Common myeloid progenitor, CD34-positive (primary cell): ENCODE data around the gene MRPL24.

ENCODE experiments used
- CTCF ChIA-PET: fragments of 350-600 bp; sonication (Branson Sonifier 250); formaldehyde crosslinking; loops from one replicate; lab custom pipeline; 2021; ENCODE audit warnings: antibody characterized with exemption; lab: Charles Lee
- POLR2A ChIA-PET: fragments of 350-600 bp; sonication (Branson Sonifier 250); formaldehyde crosslinking; loops from one replicate; lab custom pipeline; 2021; ENCODE audit warnings: antibody characterized with exemption; lab: Charles Lee
- DNase-seq, 3 donors: peaks; one replicate each; pipeline versions ENCODE4 v3.0.0 to v3.0.0-alpha.2; 2013
- H3K27ac ChIP-seq, 2 experiments: 1 replicate in 1 of 2; 2 replicates in 1 of 2; pipeline ENCODE4 v1.7.0; 2013; ENCODE audit warnings: inconsistent platforms in 2 of 2, low read length in 2 of 2, mild to moderate bottlenecking in 2 of 2, low read depth in 1 of 2, moderate library complexity in 1 of 2; ENCODE audit not compliant: severe bottlenecking in 2 of 2, insufficient read depth in 1 of 2, poor library complexity in 1 of 2
- H3K27me3 ChIP-seq, 5 experiments: replicated peaks in 2 of 5; 1 replicate in 3 of 5; 2 replicates in 2 of 5; pipeline versions ENCODE4 v1.6.1 to v1.7.0; 2013; ENCODE audit warnings: low read length in 4 of 5, mild to moderate bottlenecking in 2 of 5, moderate library complexity in 2 of 5, inconsistent platforms in 1 of 5; ENCODE audit not compliant: insufficient read depth in 5 of 5, control insufficient read depth in 4 of 5
- H3K36me3 ChIP-seq, 4 experiments: 1 replicate in 2 of 4; 2 replicates in 2 of 4; pipeline versions ENCODE4 v1.6.1 to v1.7.0; 2013; ENCODE audit warnings: low read length in 3 of 4, control low read depth in 1 of 4, mild to moderate bottlenecking in 1 of 4; ENCODE audit not compliant: control insufficient read depth in 4 of 4, insufficient read depth in 4 of 4
- H3K4me1 ChIP-seq, 4 experiments: 1 replicate in 3 of 4; 2 replicates in 1 of 4; pipeline versions ENCODE4 v1.6.1 to v1.7.1; 2013; ENCODE audit warnings: low read length in 3 of 4, mild to moderate bottlenecking in 3 of 4, control low read depth in 1 of 4, inconsistent platforms in 1 of 4, moderate library complexity in 1 of 4; ENCODE audit not compliant: control insufficient read depth in 4 of 4, insufficient read depth in 4 of 4; ENCODE audit errors: control extremely low read depth in 1 of 4
- H3K4me3 ChIP-seq, 7 experiments: 1 replicate in 4 of 7; 2 replicates in 3 of 7; pipeline versions ENCODE4 v1.5.1 to v1.7.0; 2013; ENCODE audit warnings: mild to moderate bottlenecking in 7 of 7, low read length in 6 of 7, moderate library complexity in 6 of 7, inconsistent platforms in 2 of 7, low read depth in 2 of 7, control low read depth in 1 of 7; ENCODE audit not compliant: insufficient read depth in 4 of 7, control insufficient read depth in 1 of 7; ENCODE audit errors: extremely low read depth in 1 of 7
- H3K9me3 ChIP-seq, 5 experiments: 1 replicate in 4 of 5; 2 replicates in 1 of 5; pipeline versions ENCODE4 v1.6.1 to v1.7.1; 2013; ENCODE audit warnings: low read length in 4 of 5, mild to moderate bottlenecking in 2 of 5, inconsistent platforms in 1 of 5, low read depth in 1 of 5, moderate library complexity in 1 of 5; ENCODE audit not compliant: control insufficient read depth in 4 of 5, insufficient read depth in 2 of 5; ENCODE audit errors: control extremely low read depth in 1 of 5
- WGBS: methylation state at CpG from one replicate; pipeline ENCODE4 v1.1.5; 2013; ENCODE audit not compliant: insufficient coverage; 5-methylcytosine and 5-hydroxymethylcytosine counted together

The MRPL24 gene

GRCh38 chr1:156749419-156750118 lies 8.7 kb upstream of the MRPL24 start:
- Histone ChIP-seq H3K9me3 (no peaks in the 10 kb centered on the region), H3K36me3 (peaks cover 0 to 40% (median 1%) of the 10 kb centered on the region in 4 experiments), H3K27me3 (no peaks in the 10 kb centered on the region), H3K27ac (peak overlapping the region; percentile 77 to 93), H3K4me1 (peaks cover 35 to 74% (median 70%) of the 10 kb centered on the region in 4 experiments), H3K4me3 (peak overlapping the region; percentile 31 to 100 (median 90))
- WGBS: 39% methylated on average over 6 of the region's 8 CpGs
- DNase-seq: no peak
- POLR2A ChIA-PET: no interaction called here
- CTCF ChIA-PET: interaction anchor here (1.4 kb wide), 1 partner anchor 47 kb away, joined by 3 read pairs; no protein-coding TSS in a partner anchor

GRCh38 chr1:156748670-156749418 lies 8.0 kb upstream of the MRPL24 start:
- no peaks in the 10 kb centered on the region for H3K27me3 ChIP-seq
- ChIA-PET CTCF (interaction anchor here (1.6 to 1.9 kb wide), 2 partner anchors 23 to 60 kb away, joined by 4 to 11 read pairs; no protein-coding TSS in a partner anchor), POLR2A (no interaction called here)
- DNase-seq: peak in 1 of 3 donors; percentile 20
- peaks cover 0 to 43% (median 3%) of the 10 kb centered on the region in 4 experiments for H3K36me3 ChIP-seq
- peaks cover 35 to 81% (median 75%) of the 10 kb centered on the region in 4 experiments for H3K4me1 ChIP-seq
- 3% methylated on average over 8 of the region's 9 CpGs for WGBS
- peak overlapping the region; percentile 8 to 100 (median 90) for H3K4me3 ChIP-seq
- no peaks in the 10 kb centered on the region for H3K9me3 ChIP-seq
- peak overlapping the region; percentile 77 to 93 for H3K27ac ChIP-seq

- 12% methylated on average over 6 of the region's 8 CpGs for WGBS
- ChIA-PET CTCF (interaction anchor here (1.0 to 1.9 kb wide), 7 partner anchors 16 to 59 kb away, joined by 3 to 11 read pairs (median 3); partner anchors contain the start of genes ISG20L2, METTL25B and PRCC), POLR2A (interaction anchor here (0.5 to 1.2 kb wide), 2 partner anchors 20 to 113 kb away, joined by 4 read pairs; partner anchors contain the start of genes ISG20L2 and METTL25B)
- Histone ChIP-seq H3K4me3 (peak overlapping the region; percentile 34 to 100 (median 90)), H3K36me3 (peaks cover 0 to 51% (median 9%) of the 10 kb centered on the region in 4 experiments), H3K27ac (peak overlapping the region; percentile 77 to 93), H3K4me1 (peaks cover 35 to 80% (median 75%) of the 10 kb centered on the region in 4 experiments), H3K9me3 (no peaks in the 10 kb centered on the region), H3K27me3 (no peaks in the 10 kb centered on the region)
- no peak for DNase-seq
Measured at GRCh38 chr1:156747742-156748669, 7.1 kb upstream of the MRPL24 start.

GRCh38 chr1:156746728-156747631 lies 6.1 kb upstream of the MRPL24 start:
- CTCF ChIA-PET: interaction anchor here (1.0 to 2.4 kb wide), 10 partner anchors 9 to 58 kb away, joined by 3 to 11 read pairs (median 4); partner anchors contain the start of genes ISG20L2, METTL25B and PRCC
- peak overlapping the region; percentile 34 to 100 (median 90) for H3K4me3 ChIP-seq
- POLR2A ChIA-PET: interaction anchor here (1.2 kb wide), 1 partner anchor 19 kb away, joined by 4 read pairs; the partner anchor contains the start of genes ISG20L2 and METTL25B
- 15% methylated on average over 16 of the region's 29 CpGs for WGBS
- H3K36me3 ChIP-seq: peaks cover 2 to 61% (median 14%) of the 10 kb centered on the region in 4 experiments
- H3K9me3 ChIP-seq: no peaks in the 10 kb centered on the region
- H3K27ac ChIP-seq: peak overlapping the region; percentile 88 to 95
- peaks cover 30 to 74% (median 69%) of the 10 kb centered on the region in 4 experiments for H3K4me1 ChIP-seq
- peak; percentile 62 to 83 (median 83) for DNase-seq
- no peaks in the 10 kb centered on the region for H3K27me3 ChIP-seq

GRCh38 chr1:156746406-156746727 lies 5.5 kb upstream of the MRPL24 start:
- no peaks in the 10 kb centered on the region for H3K27me3 ChIP-seq
- no peak for DNase-seq
- no peaks in the 10 kb centered on the region for H3K9me3 ChIP-seq
- 91% methylated on average over 6 of the region's 9 CpGs for WGBS
- H3K4me3 ChIP-seq: peak overlapping the region in 3 of 7 experiments; percentile 27 to 100 (median 99)
- peaks cover 4 to 67% (median 14%) of the 10 kb centered on the region in 4 experiments for H3K36me3 ChIP-seq
- H3K27ac ChIP-seq: peak overlapping the region in 1 of 2 experiments; percentile 95
- ChIA-PET CTCF (interaction anchor here (1.8 to 2.4 kb wide), 4 partner anchors 9 to 21 kb away, joined by 4 to 7 read pairs (median 6); partner anchors contain the start of genes ISG20L2 and METTL25B), POLR2A (no interaction called here)
- H3K4me1 ChIP-seq: peaks cover 31 to 79% (median 75%) of the 10 kb centered on the region in 4 experiments
